NCI-H1092 (cell line): ENCODE measurements around the gene EMC6.

ENCODE experiments used
- DNase-seq: peaks from one replicate; lab custom pipeline; 2025; lab: John Stamatoyannopoulos, UW

The EMC6 gene

DNA sequence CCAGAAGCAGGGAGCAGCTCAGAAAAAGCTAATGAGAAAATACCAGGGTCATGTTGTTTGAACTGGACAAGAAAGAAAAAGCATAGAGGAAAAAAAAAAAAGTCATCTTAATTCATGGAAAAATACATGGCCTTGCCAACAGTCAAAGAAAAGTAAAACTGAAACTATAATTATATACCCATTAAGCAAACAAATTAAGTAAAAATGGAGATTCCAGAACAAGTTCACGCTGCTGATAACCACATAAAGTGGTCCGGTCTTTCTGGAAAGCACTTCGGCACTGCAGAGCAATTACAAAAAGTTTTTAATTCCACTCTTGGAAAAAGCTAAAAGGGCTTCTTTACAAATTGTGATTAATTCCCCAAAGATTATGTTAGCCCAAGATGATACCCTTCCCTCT, 39.8 kb downstream of the EMC6 start:
- DNase-seq, result no peak

DNA sequence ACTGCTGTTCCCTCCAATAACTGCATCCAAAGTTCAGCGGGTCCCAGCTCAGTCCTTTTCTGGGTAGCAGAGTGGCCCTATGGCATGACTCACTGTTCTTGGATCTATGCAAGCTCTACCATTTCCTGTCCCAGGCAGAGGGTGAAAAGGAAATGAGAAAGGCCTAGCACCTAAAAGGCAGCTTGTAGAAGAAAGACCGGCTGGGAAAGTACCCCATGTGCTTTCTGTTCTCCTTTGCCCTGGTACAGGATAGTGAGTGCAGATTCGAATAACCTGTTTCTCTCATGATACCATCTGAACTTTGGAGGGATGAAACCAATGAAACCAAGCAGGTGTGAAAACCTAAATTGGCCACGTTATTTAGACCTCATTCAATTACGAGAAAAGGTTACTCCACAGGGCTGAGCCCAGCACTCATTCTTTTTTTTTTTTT, 42.4 kb downstream of the EMC6 start:
- no peak for DNase-seq

DNA sequence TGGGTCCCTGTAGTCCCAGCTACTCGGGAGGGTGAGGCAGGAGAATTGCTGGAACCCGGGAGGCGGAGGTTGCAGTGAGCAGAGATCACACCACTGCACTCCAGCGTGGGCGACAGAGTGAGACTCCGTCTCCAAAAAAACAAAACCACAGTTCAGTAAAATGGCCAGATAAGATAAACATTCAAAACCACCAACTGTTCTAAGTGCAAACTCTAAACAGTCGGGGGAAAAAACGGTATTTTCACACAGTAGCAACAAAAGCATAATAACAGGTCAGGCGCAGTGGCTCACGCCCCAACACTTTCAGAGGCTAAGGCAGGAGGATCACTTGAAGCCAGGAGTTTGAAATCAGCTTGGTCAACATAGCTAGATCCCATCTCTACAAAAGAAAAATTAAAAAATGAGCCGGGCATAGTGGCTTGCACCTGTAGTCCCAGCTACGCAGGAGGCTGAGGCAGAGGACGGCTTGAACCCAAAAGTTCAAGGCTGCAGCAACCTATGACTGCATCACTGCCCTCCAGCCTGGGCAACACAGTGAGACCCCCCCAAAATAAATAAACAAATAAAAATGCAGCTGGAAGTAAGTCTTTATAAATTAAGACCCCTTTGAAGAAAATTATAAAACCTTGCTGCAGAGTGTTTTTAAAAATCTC, 44.3 kb downstream of the EMC6 start:
- DNase-seq, result no peak

DNA sequence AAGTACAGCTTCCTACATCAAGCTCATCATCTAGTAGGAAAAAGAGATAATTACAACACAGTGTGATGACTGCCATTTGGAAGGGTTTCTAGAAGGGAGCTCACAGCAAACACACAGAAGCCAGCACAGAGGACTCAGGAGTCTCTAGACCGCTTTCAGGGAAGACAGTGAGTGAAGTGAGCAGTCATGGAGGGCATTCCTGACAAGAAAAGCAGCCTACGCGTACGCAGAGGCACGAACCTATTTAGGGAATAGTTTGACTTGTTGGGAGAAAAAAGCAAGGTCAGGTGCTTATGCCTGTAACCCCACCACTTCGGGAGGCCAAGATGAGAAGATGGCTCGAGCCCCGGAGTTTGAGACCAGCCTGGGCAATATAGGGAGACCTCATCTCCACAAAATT, 46.7 kb downstream of the EMC6 start:
- no peak for DNase-seq

DNA sequence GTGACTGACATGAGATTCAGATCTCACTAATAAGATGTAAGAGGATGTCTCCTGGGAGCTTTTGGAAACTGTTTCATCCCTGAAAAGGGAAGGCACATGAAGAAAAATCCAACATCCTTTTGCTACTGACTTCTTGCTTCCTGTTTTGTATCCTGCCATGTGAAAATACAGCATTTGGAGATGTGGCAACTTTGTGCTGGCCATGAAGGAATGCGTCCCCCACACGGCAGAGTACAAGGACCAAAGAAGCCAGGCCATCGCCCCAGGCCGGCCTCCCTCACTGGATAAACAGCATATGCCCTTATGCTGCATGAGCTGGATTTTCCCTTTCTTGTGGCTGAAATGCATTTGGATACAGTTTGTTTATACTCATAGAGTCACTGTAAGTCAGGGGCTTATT, 49.6 kb downstream of the EMC6 start:
- no peak for DNase-seq

DNA sequence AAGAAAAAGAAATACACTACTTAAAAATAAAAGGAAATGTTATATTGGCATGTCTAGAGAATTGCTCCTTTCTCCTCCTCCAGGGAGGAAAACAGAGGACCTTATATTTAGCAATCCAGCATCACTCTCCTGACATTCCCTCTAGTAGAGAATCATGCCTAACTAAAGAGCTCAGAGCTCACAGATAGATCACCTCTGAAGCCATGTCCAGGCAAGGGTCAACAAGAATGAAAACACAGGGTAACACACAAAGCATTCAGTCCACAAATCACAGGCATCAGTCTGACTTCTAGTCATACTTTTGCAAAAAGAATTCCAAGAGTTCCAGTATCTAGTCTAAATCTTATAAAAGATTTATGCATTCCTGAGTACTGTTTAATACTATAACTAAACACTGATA, 50.7 kb downstream of the EMC6 start:
- no peak for DNase-seq
